HCT116 (cell line): ENCODE measurements around the gene FAM72D.
"Not testable (repeated sequence)": the region's sequence is repeated elsewhere in the genome, so short reads cannot be mapped to it uniquely, and the experiment has no call there.

Experiments
- POLR2A ChIP-seq: IDR thresholded peaks from 2 replicates; pipeline ENCODE4 v1.7.0; 2011; ENCODE audit warnings: borderline replicate concordance; ENCODE audit not compliant: insufficient read depth, insufficient read length; ENCODE audit errors: extremely low read depth
- POLR2AphosphoS5 ChIP-seq: IDR thresholded peaks from 2 replicates; pipeline ENCODE4 v1.6.1; 2011; ENCODE audit warnings: mild to moderate bottlenecking, low read depth, low read length, moderate library complexity

GRCh38 chr1:145078787-145079370, 16.9 kb upstream of the FAM72D start:
- not testable (repeated sequence) for TF ChIP-seq POLR2A, POLR2AphosphoS5
